K562 (cell line): ENCODE measurements around the gene CTIF. TPM values are rescaled to one million over a fixed set of nuclear protein-coding genes. Genes with fewer than 3 reads are reported as not detected.

Source experiments
- ATAC-seq: fragments of 200-7000 bp; cut with Tn5 transposase; 3 replicates; pipeline ENCODE4 v1.9.1; 2020; ENCODE audit warnings: moderate library complexity
- BruUV-seq: library from RNA; stranded (reverse); fragments of 400-500 nt; replicated peaks from 2 replicates; lab custom pipeline; 2021; lab: Mats Ljungman, UMichigan
- CTCF ChIA-PET: fragments of 300-600 bp; formaldehyde crosslinking; extraction: SDS; loops from one replicate; lab custom pipeline; 2021; ENCODE audit warnings: low intra/inter-chr PET ratio; lab: Yijun Ruan, JAX
- POLR2A ChIA-PET: fragments of 300-600, 350-650 bp; sonication (Branson Sonifier 250); formaldehyde crosslinking; extraction: SDS; loops from one replicate; lab custom pipeline; 2021; ENCODE audit warnings: antibody characterized with exemption, inconsistent platforms; lab: Yijun Ruan, JAX
- DNase-seq, 4 experiments: peaks; one replicate each; pipeline versions ENCODE4 v3.0.0 to v3.0.0-alpha.2; 2011 to 2018; ENCODE audit warnings: low spot score in 3 of 4, mixed read lengths in 3 of 4; ENCODE audit errors: extremely low read depth in 1 of 4
- FAIRE-seq: peaks from 2 replicates; lab custom pipeline; 2011; peaks lifted over from hg19 to GRCh38; lab: Jason Lieb, UNC
- H2AFZ ChIP-seq: 2 replicates; pipeline ENCODE4 v1.6.0; 2011; ENCODE audit warnings: low read depth, low read length, control low read depth, inconsistent platforms
- H3K27ac ChIP-seq: fragments of 200-600 bp; 3 replicates; pipeline ENCODE4 v1.8.0; 2011; ENCODE audit warnings: low read depth, mild to moderate bottlenecking, control low read depth, inconsistent platforms, low read length, moderate library complexity, mixed read lengths; ENCODE audit errors: extremely low read depth
- H3K27me3 ChIP-seq, 2 experiments: fragments of 300-600 bp in 1 of 2; 2 replicates in 1 of 2; 3 replicates in 1 of 2; pipeline versions ENCODE4 v1.6.0 to v1.8.0; 2011; ENCODE audit warnings: inconsistent platforms in 2 of 2, low read length in 2 of 2, mild to moderate bottlenecking in 1 of 2, mixed read lengths in 1 of 2, moderate library complexity in 1 of 2; ENCODE audit not compliant: control insufficient read depth in 2 of 2, insufficient read depth in 2 of 2
- H3K36me3 ChIP-seq: fragments of 300-600 bp; 3 replicates; pipeline ENCODE4 v1.8.0; 2011; ENCODE audit warnings: mild to moderate bottlenecking, low read length, inconsistent platforms; ENCODE audit not compliant: control insufficient read depth, insufficient read depth
- H3K4me1 ChIP-seq, 2 experiments: fragments of 200-600 bp in 1 of 2; replicated peaks in 1 of 2; 2 replicates in 1 of 2; 3 replicates in 1 of 2; pipeline versions ENCODE4 v1.5.1 to v1.8.0; 2011; ENCODE audit warnings: inconsistent platforms in 2 of 2, low read length in 2 of 2, mild to moderate bottlenecking in 1 of 2, mixed read lengths in 1 of 2, moderate library complexity in 1 of 2; ENCODE audit not compliant: control insufficient read depth in 2 of 2, insufficient read depth in 2 of 2
- H3K4me2 ChIP-seq: 2 replicates; pipeline ENCODE4 v1.6.1; 2011; ENCODE audit warnings: low read length, control low read depth, inconsistent platforms, mixed read lengths; ENCODE audit not compliant: insufficient read depth
- H3K4me3 ChIP-seq: fragments of 200-600 bp; sonication (generic), shearing (Covaris generic); 2 replicates; pipeline ENCODE4 v1.5.1; 2016; ENCODE audit warnings: control low read depth, inconsistent platforms
- H3K79me2 ChIP-seq: fragments of 200-600 bp; 3 replicates; pipeline ENCODE4 v1.8.0; 2011; ENCODE audit warnings: low read length, inconsistent platforms; ENCODE audit not compliant: control insufficient read depth, insufficient read depth
- H3K9ac ChIP-seq, 2 experiments: 2 replicates each; pipeline versions ENCODE4 v1.6.0 to v1.6.1; 2011; ENCODE audit warnings: low read depth in 2 of 2, low read length in 2 of 2, control low read depth in 1 of 2, inconsistent platforms in 1 of 2, mild to moderate bottlenecking in 1 of 2, mixed read lengths in 1 of 2; ENCODE audit not compliant: insufficient read depth in 1 of 2
- H3K9me1 ChIP-seq: one replicate; pipeline ENCODE4 v1.6.0; 2011; ENCODE audit warnings: inconsistent platforms, mild to moderate bottlenecking, low read length, moderate library complexity; ENCODE audit not compliant: control insufficient read depth, insufficient read depth
- H3K9me3 ChIP-seq: replicated peaks from 2 replicates; pipeline ENCODE4 v1.5.1; 2011; ENCODE audit warnings: low read depth, low read length, inconsistent platforms; ENCODE audit not compliant: control insufficient read depth, insufficient read depth
- H4K20me1 ChIP-seq: replicated peaks from 2 replicates; pipeline ENCODE4 v1.6.1; 2011; ENCODE audit warnings: low read length, inconsistent platforms, mixed read lengths; ENCODE audit not compliant: control insufficient read depth, insufficient read depth
- ATF2 ChIP-seq: sonication (generic); formaldehyde crosslinking; IDR thresholded peaks from 2 replicates; pipeline ENCODE4 v1.8.1; 2022; ENCODE audit warnings: missing genetic modification reagents
- BCL6 ChIP-seq: fragments of 250-450 bp; sonication (Bioruptor Pico); IDR thresholded peaks from 2 replicates; pipeline ENCODE4 v1.4.0; 2020
- CTCF ChIP-seq, 3 experiments: IDR thresholded peaks in 2 of 3; conservative IDR thresholded peaks in 1 of 3; 2 replicates each; pipeline ENCODE4 v1.5.1; 2011 to 2012; ENCODE audit warnings: low read length in 3 of 3, mild to moderate bottlenecking in 3 of 3, control low read depth in 2 of 3, improper control_type of control experiment in 1 of 3, inconsistent platforms in 1 of 3, low read depth in 1 of 3, mixed read lengths in 1 of 3, moderate library complexity in 1 of 3; ENCODE audit not compliant: insufficient read depth in 2 of 3
- EGR1 ChIP-seq: fragments of 450-650 bp; conservative IDR thresholded peaks from 2 replicates; pipeline ENCODE4 v1.6.1; 2017; ENCODE audit warnings: mild to moderate bottlenecking
- GABPB1 ChIP-seq: sonication (generic); formaldehyde crosslinking; IDR thresholded peaks from 2 replicates; pipeline ENCODE4 v1.8.0; 2022; ENCODE audit warnings: mild to moderate bottlenecking, missing genetic modification reagents
- HLTF ChIP-seq: fragments of 450-650 bp; IDR thresholded peaks from 2 replicates; pipeline ENCODE4 v1.6.1; 2016
- ILF3 ChIP-seq: fragments of 450-650 bp; IDR thresholded peaks from 2 replicates; pipeline ENCODE4 v1.6.1; 2018; ENCODE audit warnings: antibody characterized with exemption, mild to moderate bottlenecking, moderate library complexity, borderline replicate concordance
- NCOA6 ChIP-seq: fragments of 450-650 bp; IDR thresholded peaks from 2 replicates; pipeline ENCODE4 v1.6.1; 2017; ENCODE audit warnings: mild to moderate bottlenecking
- NR1H2 ChIP-seq: sonication (generic); formaldehyde crosslinking; IDR thresholded peaks from 2 replicates; pipeline ENCODE4 v1.4.0; 2020; ENCODE audit warnings: mild to moderate bottlenecking, missing genetic modification reagents
- POLR2H ChIP-seq: IDR thresholded peaks from 2 replicates; pipeline ENCODE4 v1.6.1; 2016; ENCODE audit warnings: missing genetic modification characterization, low read depth, mild to moderate bottlenecking, control low read depth, missing compliant biosample characterization, moderate library complexity
- PTRF ChIP-seq: fragments of 450-650 bp; IDR thresholded peaks from 2 replicates; pipeline ENCODE4 v1.6.1; 2016; ENCODE audit warnings: mild to moderate bottlenecking, missing genetic modification characterization, missing compliant biosample characterization
- SAP30 ChIP-seq: fragments of 200-600 bp; sonication (generic); IDR thresholded peaks from 2 replicates; pipeline ENCODE4 v1.6.1; 2012; ENCODE audit warnings: borderline replicate concordance, low read depth, mild to moderate bottlenecking, moderate library complexity, low read length, control low read depth, inconsistent platforms; ENCODE audit not compliant: insufficient read depth, poor library complexity, severe bottlenecking
- SRSF7 ChIP-seq: fragments of 200-400 bp; formaldehyde crosslinking; optimal IDR thresholded peaks from 2 replicates; pipeline ENCODE3; 2017; ENCODE audit warnings: mild to moderate bottlenecking, low read depth, low read length
- TFAM ChIP-seq: fragments of 250-450 bp; sonication (Bioruptor Pico); conservative IDR thresholded peaks from 2 replicates; pipeline ENCODE4 v1.5.0; 2021; ENCODE audit warnings: mild to moderate bottlenecking, moderate library complexity
- XRCC3 ChIP-seq: fragments of 450-650 bp; IDR thresholded peaks from 2 replicates; pipeline ENCODE4 v1.6.1; 2017; ENCODE audit warnings: mild to moderate bottlenecking, moderate library complexity
- ZBED1 ChIP-seq: IDR thresholded peaks from 2 replicates; pipeline ENCODE4 v1.6.1; 2014
- ZNF121 ChIP-seq: sonication (generic); formaldehyde crosslinking; conservative IDR thresholded peaks from 2 replicates; pipeline ENCODE4 v1.8.0; 2022; ENCODE audit warnings: missing genetic modification reagents
- ZNF830 ChIP-seq: fragments of 250-450 bp; sonication (Bioruptor Pico); IDR thresholded peaks from 2 replicates; pipeline ENCODE4 v1.5.0; 2021; ENCODE audit warnings: mild to moderate bottlenecking
- WGBS: fragments of 100-300 bp; shearing (Covaris generic); methylation state at CpG from one replicate; pipeline ENCODE4 v1.1.6; 2016; ENCODE audit warnings: low coverage, mixed read lengths; ENCODE audit not compliant: insufficient coverage; ENCODE audit errors: missing lambda C conversion rate; 5-methylcytosine and 5-hydroxymethylcytosine counted together
- in situ Hi-C: fragments of 300-500 bp; cut with MboI; formaldehyde crosslinking; loops from 4 replicates; pipeline ENCODE4 v1.15.0; 2018; ENCODE audit warnings: inconsistent platforms, mixed read lengths
- intact Hi-C: fragments of 100-400 bp; cut with micrococcal nuclease; formaldehyde crosslinking; loops from 2 replicates; pipeline ENCODE4 v1.14.2; 2022
- polyA plus RNA-seq, 8 experiments: library from polyadenylated mRNA; depleted of rRNA in 4 of 8; stranded (reverse) in 5 of 8; unstranded in 3 of 8; fragments of >200 nt; fragmentation: Nextera tagmentation in 2 of 8; fragmentation: Illumina TruSeq in 1 of 8; extraction: Ambion mirVana in 2 of 8; extraction: Trizol in 1 of 8; gene quantifications; 2 replicates each; pipeline versions ENCODE4 v1.2.1 to v1.2.3, GENCODE V29; 2011 to 2014; ENCODE audit warnings: inconsistent platforms in 1 of 8, missing spikeins in 1 of 8
- total RNA-seq, 7 experiments: library from RNA; depleted of rRNA in 6 of 7; stranded (reverse); fragments of >200 nt in 6 of 7; fragmentation: Illumina TruSeq in 2 of 7; extraction: Trizol in 2 of 7; gene quantifications; 2 replicates each; pipeline versions ENCODE4 v1.2.1 to v1.2.3, GENCODE V29; 2011 to 2021; ENCODE audit warnings: low replicate concordance in 1 of 7
- TF ChIP-seq, protein P1 (sequence below), 3 experiments: fragments of 200-800 bp in 1 of 3; sonication (Bioruptor generic) in 1 of 3; sonication (generic) in 1 of 3; formaldehyde crosslinking in 1 of 3; IDR thresholded peaks; 2 replicates each; pipeline versions ENCODE4 v1.6.1 to v1.8.0; 2016 to 2022; ENCODE audit warnings: mild to moderate bottlenecking in 2 of 3, missing compliant biosample characterization in 2 of 3, missing genetic modification characterization in 2 of 3, missing genetic modification reagents in 1 of 3

Gene CTIF
- total and polyA plus RNA-seq, 9 of the 15 experiments (the other 6 are each of a cell fraction or from before 2014, with no cell fraction given): 0.17 to 11.5 (median 2.2) TPM

- TF ChIP-seq BCL6 (CRISPR knock-in tag): no peak
- no peak for TF ChIP-seq ZNF830 (CRISPR knock-in tag)
- no peak for TF ChIP-seq EGR1
- TF ChIP-seq ATF2 (CRISPR knock-in tag): no peak
- no peak for TF ChIP-seq TFAM
- no peak for TF ChIP-seq ZBED1
- no peak for TF ChIP-seq CTCF (IDR thresholded peaks at IDR 0.05 in 2 of 3, conservative IDR thresholded peaks at IDR 0.05 in 1 of 3; ENCODE audit: insufficient read depth in 2 of 3, low read depth in 1 of 3, low read length in 3 of 3)
- TF ChIP-seq POLR2H (tag): no peak
- no peak for TF ChIP-seq PTRF (tag)
These were observed 366.1 kb downstream of the CTIF start (continued) for GRCh38 chr18:48904847-48905394.

DNA sequence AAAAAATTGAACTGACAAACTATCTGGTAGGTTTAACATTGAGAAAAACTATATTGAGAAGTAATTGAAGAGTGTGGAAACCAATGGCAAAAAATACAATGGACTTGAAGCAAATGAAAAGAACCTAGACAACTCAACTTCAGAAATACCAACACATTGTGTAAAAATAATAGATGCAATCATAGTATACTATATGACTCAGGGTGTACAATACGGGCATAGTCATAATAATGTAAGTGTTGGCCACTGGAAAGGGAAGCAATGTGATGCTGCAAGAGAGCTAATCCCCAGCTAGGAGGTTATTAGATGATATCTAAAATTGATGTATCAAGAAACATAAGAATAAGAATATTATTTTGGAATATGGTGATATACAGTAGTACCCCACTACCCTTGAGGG, 366.7 kb downstream of the CTIF start:
- Histone ChIP-seq H3K4me3 (no peak overlapping the region), H4K20me1 (no peaks in the 10 kb centered on the region), H3K9me3 (no peaks in the 10 kb centered on the region), H3K27ac (no peak overlapping the region), H3K9ac (no peak overlapping the region), H2AFZ (no peak overlapping the region), H3K79me2 (no peaks in the 10 kb centered on the region), H3K27me3 (no peaks in the 10 kb centered on the region), H3K36me3 (no peaks in the 10 kb centered on the region), H3K4me1 (peaks cover 11 to 12% of the 10 kb centered on the region in 2 experiments), H3K9me1 (no peaks in the 10 kb centered on the region), H3K4me2 (no peak overlapping the region)
- in situ Hi-C loops (no loop called here), intact Hi-C loops (no loop called here)
- no peak for ATAC-seq
- WGBS: 53% methylated on average over 1 of the region's 1 CpG
- no peak for FAIRE-seq
- DNase-seq: no peak
- ChIA-PET CTCF (no interaction called here), POLR2A (no interaction called here)
- no TSS peak for BruUV-seq
- no peak for TF ChIP-seq ILF3
- TF ChIP-seq GABPB1: no peak
- TF ChIP-seq SAP30: no peak
- no peak for TF ChIP-seq NCOA6
- TF ChIP-seq NR1H2 (CRISPR knock-in tag): no peak
- no peak for TF ChIP-seq POLR2H (tag)
- no peak for TF ChIP-seq XRCC3
- TF ChIP-seq, protein P1, sequence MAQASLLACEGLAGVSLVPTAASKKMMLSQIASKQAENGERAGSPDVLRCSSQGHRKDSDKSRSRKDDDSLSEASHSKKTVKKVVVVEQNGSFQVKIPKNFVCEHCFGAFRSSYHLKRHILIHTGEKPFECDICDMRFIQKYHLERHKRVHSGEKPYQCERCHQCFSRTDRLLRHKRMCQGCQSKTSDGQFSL (CRISPR knock-in tag; IDR thresholded peaks at IDR 0.05): no peak
- TF ChIP-seq, protein P1 (tag; IDR thresholded peaks at IDR 0.05): no peak
- no peak for TF ChIP-seq ZNF121 (CRISPR knock-in tag)
- TF ChIP-seq SRSF7: no peak
- TF ChIP-seq HLTF: no peak
